Measurements from ENCODE around the gene GLIPR2.
"Not testable (repeated sequence)": the region's sequence is repeated elsewhere in the genome, so short reads cannot be mapped to it uniquely, and the experiment has no call there.

Gene GLIPR2

DNA sequence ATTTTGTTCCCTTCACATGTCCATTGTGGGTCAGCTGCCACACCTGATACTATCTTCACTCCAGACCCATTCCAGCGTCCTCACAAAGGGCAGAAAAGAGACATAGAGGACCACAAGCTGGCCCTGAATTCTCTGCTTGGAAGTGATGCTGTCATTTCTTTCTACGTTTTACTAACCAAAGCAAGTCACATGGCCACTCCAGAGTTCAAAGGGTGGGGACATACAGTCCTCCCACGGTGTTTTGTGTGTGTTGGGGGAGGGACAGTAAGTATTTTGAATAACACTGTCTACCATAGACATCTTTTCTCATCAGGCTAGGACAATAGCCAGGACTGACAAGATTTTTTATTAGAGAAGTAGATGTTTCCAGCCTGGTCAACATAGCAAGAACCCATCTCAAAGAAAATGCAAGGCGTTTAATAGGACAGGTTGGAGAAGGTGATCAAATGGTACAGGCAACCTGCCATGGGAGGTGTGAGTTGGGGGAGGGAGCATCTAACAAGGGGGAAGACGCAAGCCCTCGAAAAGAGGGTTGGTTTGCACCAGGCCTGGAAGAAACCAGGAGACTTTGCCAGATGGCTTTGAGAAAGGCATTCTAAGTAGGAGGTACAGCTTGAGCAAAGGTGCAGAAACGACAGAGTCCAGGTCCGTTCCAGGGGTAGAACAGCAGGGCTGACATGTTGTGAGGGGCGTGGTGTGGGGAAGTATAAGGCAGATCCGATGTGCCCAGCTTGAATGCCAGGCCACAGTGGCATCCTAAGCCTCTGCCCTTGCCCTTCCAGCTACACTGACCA is 11.3 kb upstream of the GLIPR2 start:
- no peak for DNase-seq

DNA sequence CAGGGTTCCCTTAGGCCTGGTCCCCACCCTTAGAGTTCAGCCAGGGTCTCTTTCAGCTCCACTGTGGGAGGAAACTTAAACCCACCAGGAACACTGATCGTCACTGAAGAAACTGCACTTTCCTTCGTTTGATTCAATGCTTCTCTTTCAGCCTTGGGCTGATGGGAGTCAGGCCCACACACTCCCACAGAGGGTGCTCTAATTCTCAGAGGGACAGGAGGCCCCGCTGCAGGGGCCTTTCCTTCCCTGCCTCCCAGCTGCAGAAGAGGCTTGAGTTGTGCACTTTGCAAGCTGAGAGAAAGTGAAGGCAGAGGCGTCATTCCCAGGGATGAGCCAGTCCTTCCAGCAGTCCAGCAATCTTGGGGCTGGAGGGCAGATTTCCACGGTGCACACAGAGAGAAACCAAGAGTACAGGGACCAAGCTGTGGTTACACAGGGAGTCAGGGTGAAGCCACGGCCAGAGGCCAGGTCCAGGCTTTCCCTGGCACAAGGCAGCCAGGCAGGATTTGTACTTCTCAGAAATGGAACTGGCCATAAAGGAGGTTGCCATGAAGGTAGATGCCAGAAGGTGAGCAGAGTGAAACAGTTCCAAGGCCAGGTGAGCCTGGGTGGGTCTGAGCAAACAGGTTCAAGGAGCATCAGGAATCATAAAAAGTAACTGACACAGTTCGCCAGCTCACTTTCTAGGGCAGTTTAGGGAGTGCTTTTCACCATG is 10.4 kb upstream of the GLIPR2 start:
- no peak for DNase-seq

DNA sequence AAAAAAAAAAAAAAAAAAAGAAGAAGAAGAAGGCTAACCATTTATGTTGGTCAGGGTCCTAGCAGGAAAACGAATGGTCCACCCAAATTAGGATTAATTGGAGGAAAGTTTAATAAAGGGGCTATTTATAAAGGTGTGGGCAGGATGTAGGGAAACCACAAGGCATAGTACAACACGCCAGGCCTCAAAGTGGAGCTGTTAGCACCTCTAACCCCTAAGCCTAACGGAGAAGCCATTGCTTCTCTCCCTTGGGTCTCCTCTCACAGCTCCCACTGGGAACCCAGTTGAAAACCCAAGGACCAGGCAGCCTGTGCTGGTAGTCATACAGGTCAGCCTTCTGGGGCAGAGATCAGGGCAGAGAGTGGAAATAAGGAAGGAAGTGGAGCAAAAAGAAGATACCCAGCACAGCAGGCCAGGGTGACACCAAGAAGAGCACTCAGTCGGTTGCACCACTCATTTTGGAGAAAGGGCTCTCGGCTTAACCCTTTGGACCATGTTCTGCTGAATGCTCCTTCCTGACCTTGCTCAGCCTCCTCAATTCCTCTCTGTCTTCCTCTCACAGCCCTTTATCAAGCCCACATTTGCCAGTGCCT is 8.8 kb upstream of the GLIPR2 start:
- peak; percentile 29 for DNase-seq

DNA sequence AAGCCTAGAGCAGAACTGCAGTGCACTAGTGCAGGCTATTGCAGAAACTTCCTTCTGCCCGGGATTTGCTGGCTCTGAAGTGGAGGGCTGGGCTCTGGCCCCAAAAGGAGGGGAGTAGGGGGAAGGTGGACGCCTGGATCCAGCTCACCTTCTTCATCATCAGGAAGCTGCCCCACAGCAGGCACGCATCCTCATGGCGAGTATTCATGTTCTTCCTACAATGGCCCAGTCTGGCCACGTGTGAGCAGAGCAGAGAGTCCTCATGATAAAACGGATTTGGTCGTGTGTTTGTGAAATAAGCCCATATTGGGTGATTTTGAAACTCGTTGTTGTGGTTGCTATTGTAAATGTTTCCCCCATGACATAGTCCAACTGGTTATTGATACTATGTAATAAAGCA is 8.2 kb upstream of the GLIPR2 start:
- DNase-seq, result no peak

DNA sequence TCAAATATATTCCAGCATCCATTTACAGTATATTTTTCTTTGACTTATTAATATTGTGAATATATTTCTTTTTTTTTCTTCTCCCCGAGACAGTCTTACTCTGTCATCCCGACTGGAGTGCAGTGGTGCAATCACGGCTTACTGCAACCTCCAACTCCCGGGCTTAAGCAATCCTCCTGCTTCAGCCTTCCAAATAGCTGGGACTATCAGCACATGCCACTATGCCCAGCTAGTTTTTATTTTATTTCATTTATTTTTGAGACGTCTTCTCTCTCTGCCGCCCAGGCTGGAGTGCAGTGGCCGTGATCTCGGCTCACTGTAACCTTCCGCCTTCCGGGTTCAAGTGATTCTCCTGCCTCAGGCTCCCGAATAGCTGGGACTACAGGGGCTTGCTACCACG is 7.4 kb upstream of the GLIPR2 start:
- no peak for DNase-seq

DNA sequence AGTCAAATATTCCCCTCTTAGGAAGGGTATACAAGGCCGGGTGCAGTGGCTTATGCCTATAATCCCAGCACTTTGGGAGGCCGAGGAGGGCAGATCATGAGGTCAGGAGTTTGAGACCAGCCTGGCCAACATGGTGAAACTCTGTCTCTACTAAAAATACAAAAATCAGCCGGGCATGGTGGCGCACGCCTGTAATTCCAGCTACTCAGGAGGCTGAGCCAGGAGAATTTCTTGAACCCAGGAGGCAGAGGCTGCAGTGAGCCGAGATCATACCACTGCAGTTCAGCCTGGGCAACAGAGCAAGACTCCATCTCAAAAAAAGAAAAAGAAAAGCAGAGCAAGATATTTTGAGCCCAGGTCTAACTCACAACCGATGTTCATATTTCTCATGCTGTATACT is 4.9 kb upstream of the GLIPR2 start:
- not testable (repeated sequence) for DNase-seq

DNA sequence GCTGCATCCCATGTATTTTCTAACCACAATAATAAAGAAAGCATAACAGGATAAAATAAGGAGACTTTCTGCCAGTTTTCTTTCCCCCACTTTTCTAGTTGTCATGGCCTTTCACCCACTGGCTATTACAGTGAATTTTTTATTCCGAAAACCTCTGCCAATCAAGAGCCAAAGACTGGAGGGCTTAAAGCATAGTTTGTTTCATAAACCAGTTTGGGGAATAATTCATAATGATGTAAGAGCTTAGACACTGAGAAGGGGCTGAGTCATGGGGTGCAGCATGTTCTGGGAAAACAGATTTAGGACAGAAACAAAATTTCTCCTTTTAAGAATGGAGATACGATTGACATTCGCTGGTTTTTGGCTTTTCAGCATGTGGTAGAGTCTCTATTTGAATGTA is 4.4 kb upstream of the GLIPR2 start:
- no peak for DNase-seq

DNA sequence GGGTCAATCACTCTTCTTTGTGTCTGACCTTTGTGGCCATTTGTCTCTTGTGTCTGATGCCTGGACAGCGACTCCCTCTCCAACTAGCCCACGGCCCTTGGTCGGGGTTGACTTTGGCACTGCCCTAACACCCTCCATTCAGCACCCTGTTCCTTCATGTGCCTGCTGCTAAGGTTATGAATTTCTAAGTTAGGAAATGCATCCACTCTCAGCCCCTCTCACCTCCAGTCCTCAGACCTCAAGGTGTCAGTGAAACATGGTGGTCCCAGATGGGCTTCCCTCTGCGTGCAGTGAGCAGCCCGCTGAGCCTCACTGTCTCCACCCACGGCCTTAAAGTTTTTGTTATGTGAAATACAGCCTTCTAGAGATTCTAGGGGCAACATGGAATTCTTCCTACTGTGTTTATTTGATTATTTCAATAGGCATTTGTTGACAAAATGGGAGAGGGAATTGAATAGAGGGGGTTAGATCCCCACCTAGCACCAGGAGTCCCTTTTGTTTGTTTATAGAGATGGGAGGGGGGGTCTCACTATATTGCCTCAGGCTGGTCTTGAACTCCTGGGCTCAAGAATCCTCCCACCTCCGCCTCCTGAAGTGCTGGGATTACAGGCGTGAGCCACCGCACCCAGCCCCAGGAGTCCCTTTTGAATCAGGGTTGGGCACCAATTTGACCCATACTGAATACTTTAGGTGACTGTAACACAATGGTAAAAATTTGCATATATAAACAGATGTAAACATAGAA is 1.6 kb upstream of the GLIPR2 start:
- no peak for DNase-seq

DNA sequence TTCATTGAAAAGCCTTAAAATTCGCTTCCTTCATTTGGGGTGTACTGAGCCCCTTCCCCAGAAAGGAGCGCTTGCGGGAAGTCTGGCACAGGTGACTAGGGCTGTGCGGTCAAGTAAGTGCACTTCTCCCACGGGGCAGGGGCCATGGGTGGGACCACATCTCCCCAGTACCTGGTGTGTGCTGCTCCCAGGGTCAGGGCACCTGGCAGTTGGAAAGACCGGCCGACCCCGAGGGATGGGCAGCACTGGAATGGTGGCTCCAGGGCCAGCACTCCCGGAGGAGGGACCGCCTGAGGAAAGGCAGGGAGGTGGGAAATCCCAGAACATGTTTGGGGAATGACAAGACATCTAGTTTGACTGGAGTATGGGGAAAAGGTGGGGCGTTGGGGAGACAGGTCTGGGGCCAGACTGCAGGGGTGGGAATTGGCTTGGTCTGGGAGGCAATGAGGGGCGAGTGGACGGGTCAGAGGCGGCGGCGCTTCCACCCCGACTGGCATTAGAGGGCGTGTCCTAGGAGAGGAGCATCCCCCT is 727 bp upstream of the GLIPR2 start:
- no peak for DNase-seq

DNA sequence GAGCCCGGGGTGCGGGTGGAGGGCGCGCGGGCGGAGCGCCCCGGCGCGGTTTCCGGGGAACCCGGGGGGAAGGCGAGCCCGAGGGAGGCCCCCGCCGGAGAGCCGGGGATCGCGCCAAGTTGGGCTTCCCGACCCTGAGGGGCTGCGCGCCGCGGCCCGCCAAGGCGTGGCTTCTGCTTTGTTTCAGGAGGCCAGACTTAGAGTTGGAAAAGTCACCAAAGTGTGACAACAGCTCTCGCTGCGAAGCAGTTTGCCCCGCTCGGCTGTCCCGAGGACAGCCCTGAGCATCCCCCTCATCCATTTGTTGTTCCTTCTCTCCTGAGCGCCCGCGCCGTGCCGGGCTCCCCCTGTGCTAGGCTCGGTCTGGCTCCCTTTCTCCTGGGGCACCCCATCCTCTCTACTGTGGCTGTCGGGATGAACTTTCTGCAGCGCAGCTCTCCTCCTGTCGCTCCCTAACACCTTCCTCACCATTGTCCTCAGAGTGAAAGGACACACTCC is 410 bp downstream of the GLIPR2 start:
- DNase-seq, result no peak

DNA sequence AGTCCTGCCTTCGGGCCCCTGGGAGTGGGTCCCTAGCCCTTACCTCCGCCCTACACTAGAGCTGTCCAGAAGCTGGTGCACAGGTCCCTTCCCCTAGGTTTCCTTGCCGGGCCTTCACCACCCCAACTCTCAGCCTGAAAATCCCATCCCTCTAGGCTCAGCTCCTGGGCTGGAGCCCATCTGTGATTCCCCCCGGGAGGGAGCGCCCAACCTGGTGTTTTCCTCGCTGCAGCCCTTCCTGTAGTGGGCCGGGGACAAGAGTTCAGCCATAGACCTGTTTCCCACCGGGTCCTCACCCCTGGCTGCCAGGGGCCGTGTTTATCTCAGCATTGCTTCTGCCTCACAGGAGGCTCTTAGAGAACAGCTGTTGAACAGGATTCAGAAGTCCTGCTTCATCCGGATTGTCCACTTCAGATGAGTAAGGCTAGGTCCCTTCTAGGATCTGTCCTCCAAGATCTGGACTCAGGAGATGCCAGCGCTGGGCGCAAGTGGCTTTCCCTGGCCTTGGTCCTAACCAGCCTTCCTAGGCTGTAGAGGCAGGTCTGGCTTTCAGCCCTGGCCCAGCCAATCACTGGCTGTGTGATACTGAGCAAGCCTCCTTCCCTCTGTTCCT is 965 bp downstream of the GLIPR2 start:
- no peak for DNase-seq

DNA sequence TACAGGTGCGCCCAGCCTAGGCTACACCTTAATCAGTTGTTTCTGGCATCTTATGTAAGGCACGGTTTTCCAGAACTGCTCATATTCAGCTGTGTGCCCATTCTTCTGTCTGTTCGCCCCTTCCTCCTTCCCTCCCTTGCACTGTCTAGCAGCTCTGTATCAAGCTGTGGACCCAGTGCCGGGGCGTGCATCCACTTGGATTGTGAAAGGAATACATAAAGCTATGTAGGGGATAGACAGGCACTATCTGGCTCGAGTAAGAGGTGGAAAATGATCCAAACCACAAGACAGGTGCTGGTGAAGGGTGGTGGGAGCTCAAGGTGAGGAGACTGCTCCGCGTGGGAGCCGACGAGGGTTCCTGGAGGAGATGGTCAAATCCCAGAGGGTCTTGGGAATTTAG is 2.0 kb downstream of the GLIPR2 start:
- DNase-seq, result no peak

DNA sequence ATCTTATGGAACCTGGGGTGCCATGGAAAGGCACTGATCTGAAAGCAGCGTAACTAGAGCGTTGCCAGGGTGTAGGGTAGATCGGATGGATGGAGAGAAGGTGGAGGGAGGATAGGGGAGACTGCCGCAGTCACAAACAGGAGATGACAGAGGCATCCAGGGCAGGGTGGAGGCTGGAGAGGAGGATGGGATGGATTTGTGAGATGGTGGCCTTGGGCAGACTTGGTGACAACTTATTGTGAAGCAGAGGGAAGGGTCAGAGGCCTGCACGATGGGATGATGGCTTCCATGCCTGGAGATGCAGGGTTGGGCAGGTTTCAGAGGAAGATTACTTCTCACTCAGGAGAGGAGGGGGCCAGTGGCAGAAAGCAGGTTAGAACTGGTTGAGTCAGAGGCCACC is 2.4 kb downstream of the GLIPR2 start:
- no peak for DNase-seq

DNA sequence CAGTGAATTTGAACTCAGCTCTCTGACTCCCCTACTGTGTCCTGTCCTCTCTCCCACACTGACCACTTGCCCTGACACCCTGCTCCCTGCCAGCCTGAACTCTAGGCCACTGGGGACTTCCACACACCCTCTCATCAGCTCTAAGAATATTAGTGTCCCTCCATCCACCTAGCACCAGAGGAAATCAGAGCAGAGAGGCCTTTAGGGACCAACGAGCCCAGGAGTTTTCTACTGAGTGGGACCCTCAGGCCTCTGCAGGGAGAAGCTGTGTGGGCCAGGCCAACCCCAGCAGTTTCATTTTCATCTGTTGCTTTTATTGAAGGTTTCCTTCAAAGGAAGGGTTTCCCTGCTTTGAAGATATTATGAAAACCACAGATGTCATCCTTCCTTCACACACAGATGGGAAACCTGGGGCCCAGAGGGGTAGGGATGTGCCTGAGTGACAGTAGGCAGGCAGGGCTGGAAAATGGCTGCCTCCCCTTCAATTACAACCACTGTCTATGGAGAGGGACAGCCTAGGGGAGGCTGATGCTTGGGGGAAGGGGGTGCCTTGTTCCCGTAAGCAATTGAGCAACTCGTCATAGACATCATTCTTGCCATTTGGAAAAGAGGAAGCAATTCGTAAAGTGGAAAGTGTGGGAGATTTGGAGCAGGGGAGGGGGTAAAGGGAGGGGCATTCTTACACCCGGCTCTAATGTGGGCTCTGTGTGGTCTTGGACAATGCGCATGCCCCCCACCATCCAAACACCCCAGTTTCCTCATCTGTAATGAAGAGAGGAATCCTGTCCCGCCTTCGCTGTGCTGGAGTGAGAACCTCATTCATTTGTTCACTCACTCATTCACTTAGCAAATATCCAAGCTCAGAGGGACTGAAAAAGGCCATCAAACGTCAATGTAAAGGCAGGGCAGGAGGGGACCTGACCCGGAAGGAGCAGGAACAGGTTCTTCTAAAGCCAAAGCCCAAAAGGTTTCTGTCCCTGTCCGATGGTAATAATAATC is 3.9 kb downstream of the GLIPR2 start:
- peak; percentile 52 for DNase-seq

DNA sequence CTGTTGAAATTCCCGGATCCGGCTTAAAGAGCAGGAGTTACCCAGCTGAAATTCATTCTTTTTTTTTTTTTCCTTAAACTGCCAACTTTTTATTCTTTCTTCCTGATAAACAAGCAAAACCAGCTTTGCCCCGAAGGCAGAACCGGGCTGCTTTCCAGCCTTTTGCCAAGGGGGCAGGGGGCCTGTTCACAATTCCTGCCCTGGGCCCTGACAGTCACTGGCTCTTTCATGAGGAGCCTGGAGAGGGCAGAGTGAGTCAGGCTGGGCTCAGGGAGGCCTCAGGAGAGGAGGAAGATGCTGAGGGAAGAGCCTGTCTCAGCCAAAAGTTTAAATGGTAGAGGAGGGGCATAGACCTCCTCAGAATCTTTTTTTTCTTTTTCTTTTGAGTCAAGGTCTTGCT is 4.8 kb downstream of the GLIPR2 start:
- DNase-seq, result no peak

DNA sequence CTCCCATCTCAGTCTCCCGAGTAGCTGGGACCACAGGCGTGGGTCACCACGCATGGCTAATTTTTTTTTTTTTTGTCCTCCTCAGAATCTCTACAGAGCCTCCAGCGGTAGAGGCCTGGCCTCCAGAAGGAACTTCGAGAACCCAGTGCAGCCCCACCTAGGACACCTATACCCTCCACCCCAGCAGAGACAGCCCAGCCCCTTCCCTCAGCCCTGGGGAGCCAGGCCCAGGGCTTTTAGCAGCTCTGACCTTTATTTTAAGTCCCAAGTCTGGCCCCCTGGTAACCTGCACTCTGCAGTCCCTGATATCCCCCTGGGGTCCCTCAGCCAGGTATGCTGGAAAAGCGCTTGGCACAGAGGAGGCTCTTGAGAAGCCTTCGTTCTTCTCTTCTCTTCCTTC is 5.2 kb downstream of the GLIPR2 start:
- DNase-seq, result no peak

DNA sequence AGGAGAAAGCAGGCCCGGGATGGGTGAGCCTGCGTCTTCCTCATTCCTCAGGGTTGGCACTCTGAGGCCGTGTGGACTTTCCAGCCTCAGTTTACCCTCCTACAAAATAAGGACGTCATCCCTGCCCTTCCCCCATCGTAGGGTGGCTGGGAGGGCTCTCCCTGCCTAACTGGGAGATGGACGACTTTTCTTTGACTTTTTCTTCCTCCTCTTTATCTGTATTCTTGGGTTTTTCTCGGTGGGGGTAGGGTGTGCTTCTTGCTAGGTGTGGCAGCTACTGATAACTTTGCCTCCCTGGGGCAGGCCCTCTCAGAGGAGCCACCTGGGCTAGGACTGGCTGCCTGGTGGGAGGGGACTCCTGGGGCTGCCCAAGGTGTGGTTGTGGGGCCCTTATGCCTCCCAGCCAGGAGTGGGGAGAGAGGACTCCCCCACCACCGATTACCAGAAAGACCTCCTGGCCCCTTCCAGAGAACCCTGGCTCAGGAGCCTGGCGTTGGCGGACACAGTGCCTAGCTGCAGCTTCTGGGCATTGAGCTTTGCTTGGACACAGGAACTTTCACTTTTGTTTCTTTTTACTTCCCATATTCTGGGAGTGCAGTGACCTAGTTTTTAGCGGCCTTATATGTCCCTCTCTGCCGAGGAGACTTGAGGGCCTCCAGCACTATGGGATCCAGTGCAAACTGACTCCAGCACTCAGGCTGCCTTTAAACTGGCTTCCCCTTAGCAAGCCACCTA is 6.1 kb downstream of the GLIPR2 start:
- peak; percentile 30 for DNase-seq

DNA sequence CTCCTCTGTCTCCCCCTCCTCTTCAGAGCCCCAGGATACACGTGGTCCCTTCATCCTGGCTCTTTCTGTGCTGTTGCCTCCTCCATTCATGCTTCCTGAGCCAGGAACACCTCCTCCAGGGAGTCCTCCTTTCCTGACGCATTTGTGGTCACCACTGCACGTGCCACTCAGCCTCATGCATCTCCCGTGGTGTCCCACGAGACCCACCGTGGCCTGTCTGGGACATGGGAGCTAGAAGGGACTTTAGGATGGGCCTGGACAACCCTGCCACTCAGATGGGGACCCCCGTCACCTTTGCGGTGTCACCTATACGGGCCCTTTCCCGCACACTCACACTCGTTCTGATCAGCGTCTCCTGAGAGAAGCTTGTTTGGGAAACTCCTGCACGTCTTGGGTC is 6.7 kb downstream of the GLIPR2 start:
- DNase-seq, result no peak

DNA sequence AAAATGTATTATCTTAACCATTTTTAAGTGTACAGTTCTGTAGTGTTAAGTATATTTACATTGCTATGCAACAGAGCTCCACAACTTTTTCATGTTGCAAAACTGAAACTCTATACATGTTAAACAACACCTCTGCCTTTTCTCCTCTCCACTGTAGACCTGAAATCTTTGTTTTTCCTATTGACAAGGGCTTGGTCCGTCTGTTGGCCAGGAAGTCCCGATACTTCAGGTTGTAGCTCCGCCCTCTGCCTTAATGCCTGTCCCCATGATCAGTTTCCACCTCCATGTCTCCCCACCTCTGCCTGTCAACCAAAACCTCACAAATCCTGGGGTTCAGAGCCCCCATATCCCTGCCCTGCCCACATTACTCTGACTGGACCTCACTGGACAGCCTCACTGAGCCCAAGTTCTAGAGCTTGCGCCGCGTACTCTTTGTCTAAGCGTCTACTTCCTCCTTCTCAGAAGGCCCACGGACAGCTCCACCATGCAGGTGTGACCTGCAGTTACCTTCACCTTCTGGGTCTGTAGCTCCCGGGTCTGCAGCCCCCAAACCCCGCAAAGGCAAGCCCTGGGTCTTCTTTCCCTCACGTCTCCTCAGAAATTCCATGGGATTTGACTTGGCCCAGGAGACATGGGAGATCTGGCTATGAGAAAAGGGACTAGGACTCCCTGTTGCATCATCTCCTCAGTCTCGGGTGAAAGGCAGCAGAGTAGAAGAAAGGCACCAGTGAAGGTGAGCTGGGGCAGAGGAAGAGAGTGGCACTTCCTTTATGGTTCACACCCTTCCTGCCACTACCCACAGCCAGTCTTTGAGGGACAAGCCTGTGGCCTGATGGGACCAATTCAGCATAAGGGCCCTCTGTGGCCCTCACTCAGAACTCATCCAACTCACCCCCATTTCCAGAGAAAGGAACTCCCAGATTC is 8.0 kb downstream of the GLIPR2 start:
- peak; percentile 55 for DNase-seq
